HG02870 (cell line): ENCODE results near the gene UNC93A.
"Not testable (repeated sequence)": the region's sequence is repeated elsewhere in the genome, so short reads cannot be mapped to it uniquely, and the experiment has no call there.

Source experiments
- ATAC-seq: cut with Tn5 transposase; IDR thresholded peaks from one replicate; pipeline ENCODE4 v1.9.1; 2021; ENCODE audit warnings: mild to moderate bottlenecking, moderate library complexity; ENCODE audit not compliant: unreplicated experiment

Gene UNC93A

GRCh38 chr6:167309355-167310192 is 18.5 kb downstream of the UNC93A start:
- not testable (repeated sequence) for ATAC-seq

- no peak for ATAC-seq
These were observed 20.2 kb downstream of the UNC93A start for GRCh38 chr6:167311286-167311685.

- not testable (repeated sequence) for ATAC-seq
These were observed 20.6 kb downstream of the UNC93A start for GRCh38 chr6:167311691-167312090.

GRCh38 chr6:167314180-167314821 is 23.2 kb downstream of the UNC93A start:
- ATAC-seq = no peak

- no peak for ATAC-seq
These were observed 26.1 kb downstream of the UNC93A start for GRCh38 chr6:167317172-167317571.

- not testable (repeated sequence) for ATAC-seq
These were observed 27.2 kb downstream of the UNC93A start for GRCh38 chr6:167318354-167318753.

- not testable (repeated sequence) for ATAC-seq
These were observed 27.7 kb downstream of the UNC93A start for GRCh38 chr6:167318856-167319255.

GRCh38 chr6:167319856-167320753 is 29.0 kb downstream of the UNC93A start:
- ATAC-seq = not testable (repeated sequence)

- not testable (repeated sequence) for ATAC-seq
These were observed 29.6 kb downstream of the UNC93A start for GRCh38 chr6:167320754-167321056.

GRCh38 chr6:167321185-167321584 is 30.1 kb downstream of the UNC93A start:
- ATAC-seq = not testable (repeated sequence)

- no peak for ATAC-seq
These were observed 32.0 kb downstream of the UNC93A start for GRCh38 chr6:167323111-167323510.

- no peak for ATAC-seq
These were observed 33.0 kb downstream of the UNC93A start for GRCh38 chr6:167324111-167324510.

GRCh38 chr6:167325766-167326165 is 34.7 kb downstream of the UNC93A start:
- ATAC-seq = no peak

GRCh38 chr6:167327391-167327790 is 36.3 kb downstream of the UNC93A start:
- ATAC-seq = no peak

- ATAC-seq = no peak
These were observed 37.0 kb downstream of the UNC93A start for GRCh38 chr6:167328086-167328485.

- ATAC-seq = no peak
These were observed 37.9 kb downstream of the UNC93A start for GRCh38 chr6:167329014-167329413.

- ATAC-seq = no peak
These were observed 39.6 kb downstream of the UNC93A start for GRCh38 chr6:167330750-167331149.

GRCh38 chr6:167331565-167331964 is 40.5 kb downstream of the UNC93A start:
- no peak for ATAC-seq

- no peak for ATAC-seq
These were observed 45.9 kb downstream of the UNC93A start for GRCh38 chr6:167336844-167337630.

- ATAC-seq = no peak
These were observed 46.7 kb downstream of the UNC93A start for GRCh38 chr6:167337675-167338449.
